Fibroblast of lung (primary cell): ENCODE results near the gene PDE6D. TPM values are rescaled to one million over a fixed set of nuclear protein-coding genes. Genes with fewer than 3 reads are reported as not detected.

Experiments
- DNase-seq, 2 donors: peaks; one replicate each; pipeline versions ENCODE4 v3.0.0 to v3.0.0-alpha.2; 2010; ENCODE audit warnings: low read depth in 2 of 2
- H2AFZ ChIP-seq: 2 replicates; pipeline ENCODE4 v1.5.1; 2012; ENCODE audit warnings: low read length, control low read depth, inconsistent platforms
- H3K27ac ChIP-seq: 2 replicates; pipeline ENCODE4 v1.5.1; 2011; ENCODE audit warnings: low read length, control low read depth; ENCODE audit not compliant: insufficient read depth
- H3K27me3 ChIP-seq: 2 replicates; pipeline ENCODE4 v1.5.1; 2011; ENCODE audit warnings: mild to moderate bottlenecking, low read length; ENCODE audit not compliant: control insufficient read depth, insufficient read depth
- H3K36me3 ChIP-seq: 2 replicates; pipeline ENCODE4 v1.5.1; 2011; ENCODE audit warnings: low read length; ENCODE audit not compliant: control insufficient read depth, insufficient read depth
- H3K4me1 ChIP-seq: 2 replicates; pipeline ENCODE4 v1.5.1; 2011; ENCODE audit warnings: low read length; ENCODE audit not compliant: control insufficient read depth, insufficient read depth; ENCODE audit errors: extremely low read depth
- H3K4me2 ChIP-seq: 2 replicates; pipeline ENCODE4 v1.5.1; 2011; ENCODE audit warnings: low read length, control low read depth; ENCODE audit not compliant: insufficient read depth; ENCODE audit errors: extremely low read depth
- H3K4me3 ChIP-seq, 4 experiments: fragments of 200-600 bp in 1 of 4; sonication (generic) in 1 of 4; replicated peaks in 1 of 4; 2 replicates each; pipeline ENCODE4 v1.5.1; 2011 to 2016; ENCODE audit warnings: low read length in 4 of 4, low read depth in 3 of 4, mild to moderate bottlenecking in 3 of 4, control low read depth in 2 of 4, inconsistent platforms in 1 of 4, mixed read lengths in 1 of 4; ENCODE audit not compliant: insufficient read depth in 1 of 4; ENCODE audit errors: control extremely low read depth in 1 of 4
- H3K79me2 ChIP-seq: 2 replicates; pipeline ENCODE4 v1.5.1; 2012; ENCODE audit warnings: mild to moderate bottlenecking, low read length, inconsistent platforms; ENCODE audit not compliant: control insufficient read depth, insufficient read depth
- H3K9ac ChIP-seq: 2 replicates; pipeline ENCODE4 v1.5.1; 2011; ENCODE audit warnings: mild to moderate bottlenecking, low read length, control low read depth; ENCODE audit not compliant: insufficient read depth
- H3K9me3 ChIP-seq: 2 replicates; pipeline ENCODE4 v1.5.1; 2012; ENCODE audit warnings: low read depth, low read length; ENCODE audit not compliant: control insufficient read depth, insufficient read depth
- H4K20me1 ChIP-seq: 2 replicates; pipeline ENCODE4 v1.5.1; 2011; ENCODE audit warnings: low read length; ENCODE audit not compliant: control insufficient read depth, insufficient read depth; ENCODE audit errors: extremely low read depth
- EZH2 ChIP-seq: IDR thresholded peaks from 2 replicates; pipeline ENCODE4 v1.5.1; 2012; ENCODE audit warnings: low read length, control low read depth, mild to moderate bottlenecking; ENCODE audit errors: missing control alignments
- polyA plus RNA-seq, 2 donors: library from polyadenylated mRNA; depleted of rRNA in 1 of 2; stranded (reverse) in 1 of 2; unstranded in 1 of 2; fragments of >200 nt; gene quantifications; 2 replicates each; pipeline ENCODE4 v1.2.1, GENCODE V29; 2011 to 2012; ENCODE audit warnings: missing spikeins in 1 of 2
- total RNA-seq: library from RNA; depleted of rRNA; stranded (reverse); fragments of >200 nt; gene quantifications from 2 replicates; pipeline ENCODE4 v1.2.1, GENCODE V29; 2014
- TF ChIP-seq, protein P1 (sequence below), 2 donors: IDR thresholded peaks in 1 of 2; conservative IDR thresholded peaks in 1 of 2; 1 replicate in 1 of 2; 2 replicates in 1 of 2; pipeline ENCODE4 v1.5.1; 2011 to 2012; ENCODE audit warnings: low read length in 2 of 2, control low read depth in 1 of 2, inconsistent platforms in 1 of 2, low read depth in 1 of 2, mild to moderate bottlenecking in 1 of 2

Gene PDE6D
- total and polyA plus RNA-seq, 2 donors (not counting 1 experiment from before 2014, with no cell fraction given) = 14.4 to 32.3 TPM

DNA sequence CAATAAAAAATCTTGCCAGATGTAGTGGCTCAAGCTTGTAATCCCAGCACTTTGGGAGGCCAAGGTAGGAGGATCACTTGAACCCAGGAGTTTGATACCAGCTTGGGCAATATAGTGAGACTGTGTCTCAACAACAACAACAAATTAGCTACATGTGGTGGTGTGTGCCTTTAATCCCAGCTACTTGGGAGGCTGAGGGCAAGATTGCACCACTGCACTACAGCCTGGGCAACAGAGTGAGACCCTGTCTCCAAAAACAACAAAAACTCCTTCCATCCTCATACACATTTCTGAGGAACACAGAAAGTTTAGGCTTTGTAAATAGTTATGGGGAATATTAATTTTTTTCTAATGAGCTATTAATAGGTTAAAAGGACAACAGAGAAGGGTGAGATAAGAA is 17.0 kb downstream of the PDE6D start:
- Histone ChIP-seq H3K9ac (no peak overlapping the region), H3K9me3 (no peaks in the 10 kb centered on the region), H3K4me2 (no peak overlapping the region), H3K4me1 (no peaks in the 10 kb centered on the region), H3K79me2 (no peaks in the 10 kb centered on the region), H4K20me1 (no peaks in the 10 kb centered on the region), H3K36me3 (no peaks in the 10 kb centered on the region), H3K27me3 (no peaks in the 10 kb centered on the region), H3K4me3 (no peak overlapping the region), H2AFZ (no peak overlapping the region), H3K27ac (no peak overlapping the region)
- no peak for DNase-seq
- no peak for TF ChIP-seq EZH2
- TF ChIP-seq, protein P1, sequence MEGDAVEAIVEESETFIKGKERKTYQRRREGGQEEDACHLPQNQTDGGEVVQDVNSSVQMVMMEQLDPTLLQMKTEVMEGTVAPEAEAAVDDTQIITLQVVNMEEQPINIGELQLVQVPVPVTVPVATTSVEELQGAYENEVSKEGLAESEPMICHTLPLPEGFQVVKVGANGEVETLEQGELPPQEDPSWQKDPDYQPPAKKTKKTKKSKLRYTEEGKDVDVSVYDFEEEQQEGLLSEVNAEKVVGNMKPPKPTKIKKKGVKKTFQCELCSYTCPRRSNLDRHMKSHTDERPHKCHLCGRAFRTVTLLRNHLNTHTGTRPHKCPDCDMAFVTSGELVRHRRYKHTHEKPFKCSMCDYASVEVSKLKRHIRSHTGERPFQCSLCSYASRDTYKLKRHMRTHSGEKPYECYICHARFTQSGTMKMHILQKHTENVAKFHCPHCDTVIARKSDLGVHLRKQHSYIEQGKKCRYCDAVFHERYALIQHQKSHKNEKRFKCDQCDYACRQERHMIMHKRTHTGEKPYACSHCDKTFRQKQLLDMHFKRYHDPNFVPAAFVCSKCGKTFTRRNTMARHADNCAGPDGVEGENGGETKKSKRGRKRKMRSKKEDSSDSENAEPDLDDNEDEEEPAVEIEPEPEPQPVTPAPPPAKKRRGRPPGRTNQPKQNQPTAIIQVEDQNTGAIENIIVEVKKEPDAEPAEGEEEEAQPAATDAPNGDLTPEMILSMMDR (conservative IDR thresholded peaks at IDR 0.05 in 1 of 2, IDR thresholded peaks at IDR 0.05 in 1 of 2; ENCODE audit: low read depth in 1 of 2, low read length in 2 of 2) = no peak

DNA sequence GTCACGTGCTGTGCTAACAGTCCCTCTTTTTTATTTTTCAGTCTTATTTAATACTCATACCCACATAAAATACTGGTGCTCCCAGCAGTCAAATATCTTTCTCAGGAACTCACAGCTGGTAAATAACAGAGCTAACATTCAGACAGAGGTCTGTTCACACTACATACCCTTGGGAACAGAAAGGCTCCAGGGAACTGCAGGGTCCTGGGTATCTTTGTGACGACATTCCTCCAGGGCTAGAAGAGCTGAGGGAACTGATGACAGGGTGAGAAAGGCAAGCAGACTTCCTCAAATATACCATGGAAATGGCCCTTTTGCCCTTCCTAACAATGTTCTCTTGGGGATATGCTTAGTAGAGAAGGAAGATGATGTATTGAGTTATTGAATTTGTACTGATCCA is 19.3 kb downstream of the PDE6D start:
- Histone ChIP-seq H3K4me1 (no peaks in the 10 kb centered on the region), H3K36me3 (no peaks in the 10 kb centered on the region), H3K4me3 (no peak overlapping the region), H3K79me2 (no peaks in the 10 kb centered on the region), H3K27me3 (no peaks in the 10 kb centered on the region), H2AFZ (no peak overlapping the region), H3K9ac (no peak overlapping the region), H3K27ac (no peak overlapping the region), H3K9me3 (no peaks in the 10 kb centered on the region), H4K20me1 (no peaks in the 10 kb centered on the region), H3K4me2 (no peak overlapping the region)
- TF ChIP-seq, protein P1 (conservative IDR thresholded peaks at IDR 0.05 in 1 of 2, IDR thresholded peaks at IDR 0.05 in 1 of 2; ENCODE audit: low read depth in 1 of 2, low read length in 2 of 2) = no peak
- TF ChIP-seq EZH2 = no peak
- no peak for DNase-seq

DNA sequence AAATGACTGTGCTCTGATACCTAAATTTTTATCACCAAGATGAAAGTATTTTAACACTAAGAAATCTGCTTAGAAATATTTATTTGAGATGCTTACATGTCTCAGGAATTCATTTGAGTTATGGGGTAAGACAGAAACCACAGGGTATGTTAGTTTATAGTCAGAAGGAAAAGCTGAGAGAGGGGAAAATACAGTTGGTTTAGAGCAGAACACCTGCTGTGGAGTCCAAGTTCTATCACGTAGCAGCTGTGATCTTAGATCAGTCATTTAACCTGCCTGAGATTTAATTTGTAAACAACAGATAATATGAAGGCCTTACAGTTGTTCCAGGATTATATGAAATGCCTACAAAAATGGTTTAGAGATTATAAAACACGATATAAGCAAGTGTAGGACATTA is 29.0 kb downstream of the PDE6D start:
- no peak overlapping the region for H2AFZ ChIP-seq
- H3K9ac ChIP-seq = no peak overlapping the region
- TF ChIP-seq EZH2 = no peak
- TF ChIP-seq, protein P1 (conservative IDR thresholded peaks at IDR 0.05 in 1 of 2, IDR thresholded peaks at IDR 0.05 in 1 of 2; ENCODE audit: low read depth in 1 of 2, low read length in 2 of 2) = no peak

More for the DNA sequence above, 29.0 kb downstream of the PDE6D start:
- H3K79me2 ChIP-seq = no peaks in the 10 kb centered on the region
- no peaks in the 10 kb centered on the region for H3K36me3 ChIP-seq
- H3K4me2 ChIP-seq = no peak overlapping the region
- no peaks in the 10 kb centered on the region for H3K27me3 ChIP-seq
- no peak for DNase-seq
- H3K9me3 ChIP-seq = no peaks in the 10 kb centered on the region
- H3K4me3 ChIP-seq = no peak overlapping the region
- no peak overlapping the region for H3K27ac ChIP-seq
- no peaks in the 10 kb centered on the region for H3K4me1 ChIP-seq
- H4K20me1 ChIP-seq = no peaks in the 10 kb centered on the region
